Natural killer cell treated with Interleukin-12 subunit alpha and Interleukin-12 subunit beta and Interleukin-15 and Interleukin-18, amount 100 ng/mL, for 72 hours (primary cell): Measurements from ENCODE around the gene DPH1. TPM values are rescaled to one million over a fixed set of nuclear protein-coding genes. Genes with fewer than 3 reads are reported as not detected.
"Not testable (repeated sequence)": the region's sequence is repeated elsewhere in the genome, so short reads cannot be mapped to it uniquely, and the experiment has no call there.

ENCODE experiments used
- ATAC-seq, 2 donors: fragments of 150-1000 bp; cut with Tn5 transposase in 1 of 2; sonication (Bioruptor Pico), chemical (Tn5 transposase) in 1 of 2; 2 replicates each; pipeline ENCODE4 v1.10.0; 2021
- DNase-seq: peaks from one replicate; pipeline ENCODE4 v3.0.0; 2022; ENCODE audit warnings: low spot score
- H3K27ac Mint-ChIP-seq, 2 donors: 1 replicate in 1 of 2; 2 replicates in 1 of 2; pipeline ENCODE4 v1.8.0; 2022; ENCODE audit warnings: mixed read lengths in 2 of 2, mild to moderate bottlenecking in 1 of 2, moderate library complexity in 1 of 2
- H3K27me3 Mint-ChIP-seq, 2 donors: 1 replicate in 1 of 2; 2 replicates in 1 of 2; pipeline ENCODE4 v1.8.0; 2022; ENCODE audit warnings: mixed read lengths in 2 of 2
- H3K36me3 Mint-ChIP-seq: one replicate; pipeline ENCODE4 v1.8.0; 2022; ENCODE audit warnings: mixed read lengths
- H3K4me1 Mint-ChIP-seq, 2 donors: 1 replicate in 1 of 2; 2 replicates in 1 of 2; pipeline ENCODE4 v1.8.0; 2022; ENCODE audit warnings: low read depth in 2 of 2, mixed read lengths in 2 of 2, mild to moderate bottlenecking in 1 of 2
- H3K4me3 Mint-ChIP-seq: one replicate; pipeline ENCODE4 v1.8.0; 2022; ENCODE audit warnings: mixed read lengths
- H3K9me3 Mint-ChIP-seq: 2 replicates; pipeline ENCODE4 v1.8.0; 2022; ENCODE audit warnings: mixed read lengths
- total RNA-seq, 2 donors: library from RNA; stranded (reverse); gene quantifications; one replicate each; pipeline ENCODE4 v1.2.3, GENCODE V29; 2022

DPH1 gene
- total RNA-seq, result 10 to 100 TPM; 32.5 to 34.7 TPM

DNA sequence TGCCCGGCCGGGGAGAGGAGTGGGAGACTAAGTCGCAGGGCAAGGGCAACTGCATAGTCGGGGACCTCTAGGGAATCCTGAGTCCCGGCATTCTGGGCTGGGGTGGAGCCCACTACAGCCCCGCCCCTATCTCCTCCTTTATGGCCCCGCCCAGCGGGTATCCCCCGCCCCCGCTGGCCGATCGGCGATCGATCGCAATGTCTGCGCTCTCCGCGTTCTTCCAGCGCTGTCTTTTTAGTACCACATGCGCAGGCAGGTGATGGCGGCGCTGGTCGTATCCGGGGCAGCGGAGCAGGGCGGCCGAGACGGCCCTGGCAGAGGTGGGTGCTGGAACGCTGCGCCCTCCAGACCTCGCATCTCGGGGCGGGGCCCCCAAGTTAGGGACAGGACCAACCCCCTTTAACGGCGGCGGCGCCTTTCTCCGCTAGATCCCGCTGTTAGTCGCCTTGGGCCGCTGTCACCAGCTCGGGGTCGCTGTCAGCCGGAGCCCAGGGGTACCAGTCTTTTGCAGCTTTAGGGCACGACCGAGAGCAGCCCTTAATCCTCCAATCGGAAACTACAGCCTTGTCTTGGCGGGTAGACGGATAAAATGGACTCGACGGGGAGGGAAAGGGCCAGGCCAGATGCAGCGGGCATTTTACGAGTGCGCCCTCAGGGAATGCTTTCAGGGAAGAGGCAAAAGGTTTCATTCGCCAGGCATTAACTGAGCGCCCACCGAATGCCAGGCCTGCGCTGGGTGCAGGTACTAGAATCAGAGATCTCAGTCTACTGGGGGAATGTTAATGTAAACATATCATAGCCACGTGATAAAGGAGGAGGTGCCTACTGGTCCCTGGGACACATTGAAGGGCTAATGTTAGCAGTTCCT lies at the start of gene DPH1:
TSS of gene DPH1 (plus strand) at position 243 of the 868 bp plus-strand sequence. CDS start at position 260, 17 bp downstream.
- Mint-ChIP-seq H3K9me3 (no peaks in the 10 kb centered on the region), H3K4me1 (peaks cover 9 to 14% of the 10 kb centered on the region in 2 donors), H3K27ac (peak within 1 kb of the TSS; percentile 61 to 84), H3K36me3 (peaks cover 4% of the 10 kb centered on the region), H3K4me3 (peak within 1 kb of the TSS; percentile 94), H3K27me3 (peaks cover 8 to 15% of the 10 kb centered on the region in 2 donors)
- peak; percentile 89 for DNase-seq
- ATAC-seq, result peak; percentile 91 to 93

DNA sequence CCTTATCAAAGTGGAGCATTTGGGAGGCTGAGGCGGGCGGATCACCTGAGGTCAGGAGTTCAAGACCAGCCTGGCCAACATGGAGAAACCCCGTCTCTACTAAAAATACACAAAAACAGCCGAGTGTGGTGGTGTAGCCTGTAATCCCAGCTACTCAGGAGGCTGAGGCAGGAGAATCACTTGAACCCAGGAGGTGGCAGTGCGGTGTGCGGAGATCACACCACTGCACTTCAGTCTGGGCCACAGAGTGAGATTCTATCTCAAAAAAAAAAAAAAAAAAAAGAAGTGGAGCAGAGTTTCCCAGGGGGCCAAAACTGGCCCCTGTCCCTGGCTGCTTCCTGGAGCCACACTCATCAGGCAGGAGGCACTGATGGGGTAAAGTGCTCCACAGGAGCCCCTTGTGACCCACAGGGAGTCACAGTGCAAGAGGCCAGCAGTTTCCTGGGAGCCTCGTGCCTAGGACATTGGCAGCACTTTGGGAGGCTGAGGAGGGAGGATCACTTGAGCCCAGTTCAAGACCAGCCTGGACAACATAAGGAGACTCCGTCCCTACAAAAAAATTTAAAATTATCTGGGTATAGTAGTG lies 49.2 kb upstream of the DPH1 start:
- DNase-seq, result no peak
- ATAC-seq, result no peak

DNA sequence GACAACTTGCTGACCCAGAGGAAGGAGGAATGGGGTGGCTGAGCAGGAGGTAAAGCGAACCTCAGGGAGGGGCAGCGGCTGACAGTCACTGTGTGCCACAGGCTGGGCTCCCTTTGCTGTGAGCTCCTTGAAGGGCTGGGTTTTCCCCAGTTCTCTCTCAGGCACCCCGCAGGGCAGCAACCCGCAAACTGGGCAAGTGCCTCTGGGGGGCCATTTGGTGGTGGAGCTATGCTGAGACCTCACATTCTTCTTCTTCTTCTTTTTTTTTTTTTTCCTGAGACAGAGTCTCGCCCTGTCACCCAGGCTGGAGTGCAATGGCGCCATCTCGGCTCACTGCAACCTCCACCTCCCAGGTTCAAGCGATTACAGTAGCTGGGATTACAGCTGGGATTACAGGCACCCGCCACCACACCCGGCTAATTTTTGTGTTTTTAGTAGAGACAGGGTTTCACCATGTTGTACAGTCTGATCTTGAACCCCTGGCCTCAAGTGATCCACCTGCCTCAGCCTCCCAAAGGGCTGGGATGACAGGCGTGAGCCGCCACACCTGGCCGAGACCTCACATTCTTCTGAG lies 47.1 kb upstream of the DPH1 start:
- not testable (repeated sequence) for H3K27ac Mint-ChIP-seq, H3K36me3 Mint-ChIP-seq, DNase-seq, H3K4me1 Mint-ChIP-seq, H3K4me3 Mint-ChIP-seq, H3K27me3 Mint-ChIP-seq, H3K9me3 Mint-ChIP-seq
- peak in 1 of 2 donors; percentile 13 for ATAC-seq

More for the DNA sequence above, 49.2 kb upstream of the DPH1 start:
- H3K4me3 Mint-ChIP-seq, result no peak overlapping the region
- H3K9me3 Mint-ChIP-seq, result no peaks in the 10 kb centered on the region
- no peak overlapping the region for H3K27ac Mint-ChIP-seq
- no peaks in the 10 kb centered on the region for H3K36me3 Mint-ChIP-seq
- peaks cover 0 to 9% of the 10 kb centered on the region in 2 donors for H3K27me3 Mint-ChIP-seq
- H3K4me1 Mint-ChIP-seq, result peaks cover 5% of the 10 kb centered on the region in 2 donors

DNA sequence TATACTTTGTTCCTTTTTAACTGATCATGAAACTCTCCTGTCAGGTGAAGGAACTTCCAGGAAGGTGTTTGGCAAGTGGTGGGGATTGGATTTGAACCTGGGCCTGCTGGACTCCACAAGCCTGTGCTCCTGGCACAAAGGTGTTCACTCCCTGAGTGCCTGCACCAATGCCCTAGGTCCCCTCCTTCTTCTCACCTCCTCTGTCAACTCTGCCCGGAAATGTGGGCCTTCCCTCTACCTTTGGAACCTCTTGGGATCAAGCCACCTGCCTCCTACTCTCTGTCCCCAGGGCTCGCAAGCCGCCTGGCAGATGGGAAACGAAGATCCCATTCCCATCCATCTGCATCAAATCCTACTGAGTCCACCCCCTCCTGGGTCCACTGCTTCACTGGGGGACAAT lies 44.9 kb upstream of the DPH1 start:
- H3K27me3 Mint-ChIP-seq, result peaks cover 5 to 11% of the 10 kb centered on the region in 2 donors
- H3K36me3 Mint-ChIP-seq, result no peaks in the 10 kb centered on the region
- H3K4me3 Mint-ChIP-seq, result no peak overlapping the region
- DNase-seq (no peak), ATAC-seq (no peak)
- H3K4me1 Mint-ChIP-seq, result no peaks in the 10 kb centered on the region
- H3K9me3 Mint-ChIP-seq, result no peaks in the 10 kb centered on the region
- no peak overlapping the region for H3K27ac Mint-ChIP-seq

DNA sequence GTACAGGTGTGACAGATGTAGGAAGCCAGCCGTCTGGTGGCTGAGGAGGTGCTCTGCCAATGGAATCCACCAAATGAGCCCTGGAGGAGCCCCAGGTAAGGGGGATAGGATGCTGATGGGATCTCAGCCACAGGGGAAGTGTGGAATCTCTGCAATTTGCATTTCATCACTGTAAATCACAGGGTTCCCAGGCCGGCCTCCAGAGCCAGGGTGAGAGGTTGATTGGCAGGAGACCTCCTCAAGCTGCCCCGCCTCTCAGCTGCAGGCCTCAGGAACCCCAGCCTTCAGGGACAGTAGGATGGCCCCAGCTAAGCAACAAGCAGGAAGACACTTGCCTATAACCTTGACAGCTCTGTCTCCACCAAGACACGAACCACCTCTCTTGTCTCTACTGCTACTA lies 44.3 kb upstream of the DPH1 start:
- peaks cover 6 to 11% of the 10 kb centered on the region in 2 donors for H3K27me3 Mint-ChIP-seq
- H3K9me3 Mint-ChIP-seq, result no peaks in the 10 kb centered on the region
- H3K36me3 Mint-ChIP-seq, result no peaks in the 10 kb centered on the region
- ATAC-seq (no peak), DNase-seq (no peak)
- no peaks in the 10 kb centered on the region for H3K4me1 Mint-ChIP-seq
- H3K27ac Mint-ChIP-seq, result no peak overlapping the region
- no peak overlapping the region for H3K4me3 Mint-ChIP-seq

DNA sequence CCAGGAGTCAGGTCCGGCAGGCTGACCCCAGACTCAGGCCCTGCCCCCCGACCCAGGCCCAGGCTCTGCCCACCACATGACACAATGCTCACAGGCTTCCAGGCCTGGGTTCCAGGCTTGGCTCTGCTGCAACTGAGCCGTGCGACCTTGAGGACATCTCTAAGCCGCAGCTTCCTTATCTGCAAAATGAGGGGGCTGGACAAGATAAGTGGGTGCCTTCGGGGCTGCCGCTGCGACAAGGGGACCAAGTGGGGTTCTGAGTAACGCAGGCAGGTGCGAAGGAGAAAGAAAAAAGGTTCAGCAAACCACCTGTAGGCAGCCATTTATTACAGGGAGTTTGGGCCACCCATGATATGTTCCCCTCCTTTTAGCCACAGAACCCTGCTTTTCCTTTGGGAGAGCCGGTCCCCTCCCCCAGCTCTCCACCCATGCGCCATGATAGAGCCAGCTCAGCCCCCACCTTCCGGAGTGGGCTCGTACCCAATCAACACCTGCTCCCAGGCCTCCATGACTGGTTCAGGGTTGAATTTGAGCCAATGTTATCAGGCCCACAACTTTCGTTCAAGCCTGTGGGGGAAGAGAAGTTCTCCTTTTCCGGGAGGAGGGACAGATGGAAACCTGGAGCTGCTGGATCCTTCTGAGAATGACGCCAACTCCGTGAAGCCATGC lies 43.0 kb upstream of the DPH1 start:
- Mint-ChIP-seq H3K9me3 (no peaks in the 10 kb centered on the region), H3K27ac (no peak overlapping the region), H3K27me3 (peaks cover 11% of the 10 kb centered on the region in 2 donors), H3K4me3 (no peak overlapping the region), H3K4me1 (no peaks in the 10 kb centered on the region), H3K36me3 (no peaks in the 10 kb centered on the region)
- no peak for ATAC-seq
- no peak for DNase-seq

DNA sequence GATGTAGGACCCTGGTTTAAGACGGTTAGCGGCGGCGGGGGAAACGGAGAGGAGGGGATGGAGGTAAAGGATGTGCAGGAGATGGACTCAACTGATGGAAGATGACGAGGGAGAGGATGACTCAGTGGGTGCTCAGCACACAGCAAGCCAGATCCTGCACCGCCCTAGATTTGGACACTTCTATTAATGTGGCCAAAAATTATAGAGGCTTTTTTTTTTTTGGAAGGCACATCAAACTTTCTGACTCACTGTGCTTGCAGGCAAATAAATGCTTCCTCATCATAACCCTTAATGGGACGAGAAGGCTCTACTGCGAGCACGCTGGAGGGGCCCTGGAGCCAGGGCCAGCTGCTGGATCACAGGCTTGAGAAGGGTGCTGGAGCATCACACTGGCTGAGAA lies 40.8 kb upstream of the DPH1 start:
- DNase-seq (no peak), ATAC-seq (no peak)
- H3K9me3 Mint-ChIP-seq, result no peaks in the 10 kb centered on the region
- H3K36me3 Mint-ChIP-seq, result no peaks in the 10 kb centered on the region
- peaks cover 11% of the 10 kb centered on the region in 2 donors for H3K27me3 Mint-ChIP-seq
- no peaks in the 10 kb centered on the region for H3K4me1 Mint-ChIP-seq
- no peak overlapping the region for H3K27ac Mint-ChIP-seq
- H3K4me3 Mint-ChIP-seq, result no peak overlapping the region

DNA sequence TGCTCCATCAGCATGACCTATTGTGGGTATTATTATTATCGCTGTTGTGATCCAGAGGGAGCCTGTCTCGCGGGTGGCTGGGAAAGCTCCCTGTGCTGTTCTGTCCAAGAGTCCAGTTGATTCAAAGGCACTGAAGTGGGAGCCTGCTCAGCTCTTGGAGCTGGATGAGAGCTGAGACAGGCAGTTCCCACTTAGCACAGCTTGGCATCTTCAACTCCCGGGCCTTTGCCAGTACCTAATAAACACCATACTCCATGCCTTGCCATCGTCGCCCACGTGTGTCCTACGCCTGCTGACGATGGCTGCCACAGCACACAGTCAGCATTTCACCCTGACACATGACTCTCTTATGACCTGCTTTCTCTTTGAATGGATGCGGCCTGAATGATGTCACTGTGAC lies 37.4 kb upstream of the DPH1 start:
- Mint-ChIP-seq H3K27me3 (peaks cover 22 to 30% of the 10 kb centered on the region in 2 donors), H3K4me1 (no peaks in the 10 kb centered on the region), H3K4me3 (no peak overlapping the region), H3K36me3 (no peaks in the 10 kb centered on the region), H3K27ac (no peak overlapping the region), H3K9me3 (no peaks in the 10 kb centered on the region)
- ATAC-seq (no peak), DNase-seq (no peak)

DNA sequence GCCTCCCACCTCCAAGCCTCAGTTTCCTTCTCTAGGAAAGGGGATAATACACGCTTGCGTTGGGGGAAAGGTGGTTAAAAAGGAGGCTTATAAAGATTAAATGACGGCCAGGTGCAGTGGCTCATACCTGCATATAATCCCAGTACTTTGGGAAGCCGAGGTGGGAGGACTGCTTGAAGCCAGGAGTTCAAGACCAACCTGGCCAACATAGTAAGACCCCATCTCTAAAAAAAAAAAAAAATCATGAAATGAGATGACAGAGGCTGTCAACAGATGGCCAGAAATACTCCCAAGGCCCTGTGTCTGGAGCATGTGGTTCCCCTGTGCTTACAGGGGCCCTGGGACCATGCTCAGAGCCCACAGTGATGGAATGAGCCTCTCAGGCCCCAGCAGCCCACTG lies 35.2 kb upstream of the DPH1 start:
- ATAC-seq, result no peak
- DNase-seq, result no peak
- no peaks in the 10 kb centered on the region for H3K9me3 Mint-ChIP-seq
- H3K4me3 Mint-ChIP-seq, result no peak overlapping the region
- no peak overlapping the region for H3K27ac Mint-ChIP-seq
- peaks cover 2 to 5% of the 10 kb centered on the region in 2 donors for H3K4me1 Mint-ChIP-seq
- H3K27me3 Mint-ChIP-seq, result peaks cover 25 to 26% of the 10 kb centered on the region in 2 donors
- H3K36me3 Mint-ChIP-seq, result no peaks in the 10 kb centered on the region

DNA sequence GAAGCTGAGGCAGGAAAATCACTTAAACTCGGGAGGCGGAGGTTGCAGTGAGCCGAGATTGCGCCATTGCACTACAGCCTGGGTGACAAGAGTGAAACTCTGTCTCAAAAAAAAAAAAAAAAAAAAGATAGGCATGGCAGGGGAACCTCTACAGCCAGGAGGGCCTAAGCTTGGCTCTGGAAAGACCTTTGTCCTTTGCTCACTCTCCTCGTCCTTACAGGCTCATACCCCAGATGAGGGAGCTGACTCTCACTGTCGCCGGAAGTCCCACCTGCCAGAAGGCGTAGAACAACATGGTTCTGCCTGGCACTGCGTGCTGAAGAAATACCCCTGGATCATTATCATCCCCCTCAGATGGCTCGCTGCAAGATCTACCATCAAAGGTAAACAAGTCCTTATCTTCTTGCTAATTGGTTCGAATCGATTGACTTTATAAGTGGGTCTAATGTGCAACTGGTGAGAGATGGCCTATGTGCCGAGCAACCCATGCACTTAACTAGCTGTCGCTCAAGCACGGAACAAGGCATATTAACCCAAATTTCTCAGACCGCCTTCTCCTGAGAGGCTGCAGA lies 34.5 kb upstream of the DPH1 start:
- Mint-ChIP-seq H3K36me3 (no peaks in the 10 kb centered on the region), H3K9me3 (no peaks in the 10 kb centered on the region), H3K27me3 (peaks cover 25 to 27% of the 10 kb centered on the region in 2 donors), H3K4me1 (peaks cover 2 to 5% of the 10 kb centered on the region in 2 donors), H3K4me3 (no peak overlapping the region), H3K27ac (no peak overlapping the region)
- ATAC-seq (no peak), DNase-seq (no peak)

DNA sequence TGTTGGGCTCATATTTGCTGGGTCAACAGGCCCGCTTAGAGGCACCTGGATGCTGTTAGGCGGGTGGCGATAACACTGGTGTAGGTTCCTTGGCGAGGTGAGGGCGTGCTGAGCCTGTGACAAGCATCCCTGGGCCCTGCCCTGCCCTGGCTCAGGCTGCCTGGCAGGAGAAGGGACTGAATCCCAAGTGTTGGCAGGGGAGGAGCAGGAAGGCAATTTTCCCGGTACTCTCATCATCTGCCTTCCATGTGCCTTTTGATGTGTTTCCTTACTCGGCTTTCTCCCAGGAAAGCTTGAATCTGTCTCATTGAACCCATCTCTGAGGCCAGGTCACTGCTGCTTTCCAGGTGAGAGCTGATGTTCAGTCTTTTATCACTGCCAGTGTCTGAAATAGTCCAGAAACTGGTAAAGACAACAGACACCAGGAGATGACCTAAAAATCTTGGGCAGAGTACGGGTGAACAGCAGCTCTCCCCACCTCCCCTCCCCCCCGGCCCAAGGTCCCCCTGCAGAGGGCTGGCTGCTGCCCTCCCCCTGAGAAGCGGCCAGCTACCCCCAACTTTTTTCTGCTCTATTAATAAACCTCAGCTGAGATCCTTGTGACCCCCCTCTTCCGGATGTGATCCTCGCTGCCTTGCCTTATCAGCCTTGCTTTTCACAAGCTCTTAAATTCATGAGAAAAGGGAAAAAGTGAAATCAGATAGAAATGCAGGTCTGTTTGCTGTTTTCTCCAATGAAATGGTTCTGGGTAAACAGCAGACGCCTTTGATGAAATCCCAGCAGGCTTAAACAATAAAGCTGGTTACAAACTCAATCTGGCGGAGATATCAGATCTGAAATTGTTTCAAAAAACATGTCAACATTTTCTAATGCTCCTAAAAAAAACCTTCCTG lies 33.8 kb upstream of the DPH1 start:
- Mint-ChIP-seq H3K27ac (no peak overlapping the region), H3K27me3 (peaks cover 19 to 27% of the 10 kb centered on the region in 2 donors), H3K4me1 (peaks cover 2 to 5% of the 10 kb centered on the region in 2 donors), H3K36me3 (no peaks in the 10 kb centered on the region), H3K4me3 (no peak overlapping the region), H3K9me3 (no peaks in the 10 kb centered on the region)
- DNase-seq (no peak), ATAC-seq (no peak)

DNA sequence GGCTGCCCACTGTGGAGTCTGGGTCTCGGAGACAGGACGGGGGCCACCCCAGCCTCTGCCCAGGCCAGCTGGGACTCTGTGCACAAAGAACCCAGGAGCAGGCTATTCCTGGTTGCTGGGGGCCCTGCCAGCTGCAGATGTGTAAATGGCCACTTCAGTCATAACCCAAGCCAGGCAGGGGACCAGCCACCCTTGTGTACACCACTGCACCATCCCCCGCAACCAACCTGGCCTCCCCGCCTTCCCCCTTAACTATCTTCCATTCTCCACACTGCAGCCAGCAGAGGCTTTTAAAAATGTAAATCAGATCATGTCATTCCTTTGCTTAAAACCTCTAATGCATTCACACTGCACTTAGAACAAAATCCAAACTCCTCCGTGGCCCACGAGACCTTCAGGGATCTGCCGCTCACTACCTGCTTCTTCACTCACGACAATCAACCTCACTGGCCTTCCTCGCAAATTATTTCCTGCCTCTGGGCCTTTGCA lies 33.1 kb upstream of the DPH1 start:
- no peak for ATAC-seq
- Mint-ChIP-seq H3K4me3 (no peak overlapping the region), H3K4me1 (peaks cover 2 to 5% of the 10 kb centered on the region in 2 donors), H3K27me3 (peaks cover 19 to 27% of the 10 kb centered on the region in 2 donors), H3K36me3 (no peaks in the 10 kb centered on the region), H3K27ac (no peak overlapping the region), H3K9me3 (no peaks in the 10 kb centered on the region)
- no peak for DNase-seq
